Bronchial epithelial cell (primary cell): Measurements from ENCODE around the gene NECTIN4. TPM values are rescaled to one million over a fixed set of nuclear protein-coding genes. Genes with fewer than 3 reads are reported as not detected.
"Not testable (repeated sequence)": the region's sequence is repeated elsewhere in the genome, so short reads cannot be mapped to it uniquely, and the experiment has no call there.

Experiments
- DNase-seq: peaks from one replicate; pipeline ENCODE4 v3.0.0-alpha.2; 2010; ENCODE audit warnings: low read depth
- FAIRE-seq: peaks from 2 replicates; lab custom pipeline; 2011; peaks lifted over from hg19 to GRCh38; lab: Jason Lieb, UNC
- H3K27me3 ChIP-seq: 2 replicates; pipeline ENCODE4 v1.5.1; 2011; ENCODE audit warnings: low read length; ENCODE audit not compliant: control insufficient read depth, insufficient read depth
- H3K36me3 ChIP-seq: 2 replicates; pipeline ENCODE4 v1.5.1; 2011; ENCODE audit warnings: low read length; ENCODE audit not compliant: control insufficient read depth, insufficient read depth
- H3K4me3 ChIP-seq: 2 replicates; pipeline ENCODE4 v1.5.1; 2011; ENCODE audit warnings: mild to moderate bottlenecking, low read depth, low read length, control low read depth
- CTCF ChIP-seq: IDR thresholded peaks from 2 replicates; pipeline ENCODE4 v1.5.1; 2011; ENCODE audit warnings: mild to moderate bottlenecking, moderate library complexity, low read length, control low read depth, inconsistent platforms; ENCODE audit not compliant: insufficient read depth, severe bottlenecking
- total RNA-seq: library from RNA; depleted of rRNA; stranded (reverse); fragments of >200 nt; gene quantifications from 2 replicates; pipeline ENCODE4 v1.2.1, GENCODE V29; 2014

Gene NECTIN4
- total RNA-seq, 1 donor from 2014 or later = 108 TPM

DNA sequence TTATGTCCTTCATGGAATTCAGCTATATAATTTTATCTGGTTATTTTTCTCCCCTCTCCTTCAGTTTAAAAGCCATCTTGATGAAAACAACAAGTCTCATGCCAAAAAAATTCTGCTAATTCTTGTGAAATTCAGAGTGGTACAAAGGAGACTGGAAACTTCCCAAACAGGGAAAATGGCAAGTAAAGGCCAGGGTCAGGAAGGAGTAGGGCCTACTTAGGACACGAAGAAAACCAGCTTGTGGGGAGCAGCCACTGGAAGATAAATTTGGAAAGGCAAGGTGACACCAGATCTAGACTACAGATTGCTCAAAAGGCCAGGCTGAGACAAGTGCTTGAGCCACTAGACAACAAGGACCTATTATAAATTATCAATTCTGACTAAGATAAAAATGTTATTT, 56.9 kb downstream of the NECTIN4 start:
- no peaks in the 10 kb centered on the region for H3K27me3 ChIP-seq
- no peaks in the 10 kb centered on the region for H3K36me3 ChIP-seq
- no peak overlapping the region for H3K4me3 ChIP-seq
- no peak for TF ChIP-seq CTCF
- FAIRE-seq (no peak), DNase-seq (no peak)

DNA sequence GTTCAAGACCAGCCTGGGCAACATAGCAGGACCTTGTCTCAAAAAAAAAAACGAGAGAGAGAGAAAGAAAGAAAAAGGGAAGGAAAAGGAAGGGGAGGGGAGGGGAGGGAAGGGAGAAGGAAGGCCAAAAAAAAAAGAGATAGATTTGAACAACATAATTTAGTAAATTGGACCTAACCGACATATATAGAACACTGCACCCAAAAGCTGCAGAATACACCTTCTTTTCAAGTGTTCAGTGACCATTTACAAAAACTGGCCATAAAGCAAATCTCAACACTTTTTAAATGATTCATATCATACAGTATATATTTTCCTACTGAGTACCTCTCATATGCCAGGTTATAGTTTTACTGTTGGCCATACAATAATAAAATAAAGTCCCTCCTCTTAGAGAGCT, 57.5 kb downstream of the NECTIN4 start:
- no peak for TF ChIP-seq CTCF
- no peak for FAIRE-seq
- Histone ChIP-seq H3K36me3 (no peaks in the 10 kb centered on the region), H3K27me3 (no peaks in the 10 kb centered on the region), H3K4me3 (no peak overlapping the region)
- DNase-seq = no peak

GRCh38 chr1:161029466-161029865, 59.9 kb downstream of the NECTIN4 start:
- not testable (repeated sequence) for DNase-seq, FAIRE-seq, H3K4me3 ChIP-seq, H3K36me3 ChIP-seq, H3K27me3 ChIP-seq

- H3K4me3 ChIP-seq, FAIRE-seq, H3K36me3 ChIP-seq, H3K27me3 ChIP-seq: not testable (repeated sequence)
- DNase-seq = peak; percentile 77
Measured at GRCh38 chr1:161026954-161027353, 62.4 kb downstream of the NECTIN4 start.

- not testable (repeated sequence) for FAIRE-seq, H3K36me3 ChIP-seq, H3K4me3 ChIP-seq, H3K27me3 ChIP-seq
- peak; percentile 78 for DNase-seq
Measured at GRCh38 chr1:161022432-161022831, 66.9 kb downstream of the NECTIN4 start.

GRCh38 chr1:161021970-161022353, 67.4 kb downstream of the NECTIN4 start:
- DNase-seq = peak; percentile 97
- FAIRE-seq = no peak

DNA sequence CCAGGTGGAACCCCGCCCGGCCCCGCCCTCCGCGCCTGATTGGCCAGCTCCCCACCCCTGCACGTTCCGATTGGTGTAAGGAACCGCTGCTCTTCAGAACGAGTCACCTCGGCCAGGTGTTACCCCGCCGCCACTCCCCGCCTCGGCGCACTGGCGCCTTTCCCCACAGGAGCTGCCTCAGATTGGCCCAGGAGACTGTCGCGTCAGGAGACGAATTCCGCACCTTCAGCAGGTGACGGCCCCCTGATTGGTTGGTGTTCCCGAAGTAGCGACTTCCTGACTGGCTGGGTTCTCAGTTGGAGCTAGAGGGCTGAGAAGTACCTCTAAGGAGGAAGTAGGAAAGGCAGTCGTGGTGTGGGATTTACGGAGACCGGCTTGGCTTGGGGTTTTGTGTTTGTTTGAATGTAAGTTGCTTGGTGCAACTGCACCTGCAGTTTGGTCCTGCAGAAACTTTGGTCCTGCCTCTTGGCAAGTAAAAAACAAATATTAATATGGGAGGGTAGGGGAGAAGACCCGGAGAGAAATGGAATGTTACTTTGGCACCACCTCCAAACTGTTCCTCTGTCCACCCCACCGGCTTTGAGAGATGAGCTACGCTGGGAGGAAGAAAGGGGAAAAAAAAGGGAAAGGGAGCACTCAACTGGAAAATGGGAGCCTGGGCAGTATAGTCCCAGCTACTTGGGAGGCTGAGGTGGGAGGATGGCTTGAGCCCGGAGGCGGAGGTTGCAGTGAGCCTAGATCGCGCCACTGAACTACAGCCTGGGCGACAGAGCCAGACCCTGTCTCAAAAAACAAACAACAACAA, 68.0 kb downstream of the NECTIN4 start:
- Histone ChIP-seq H3K27me3 (no peaks in the 10 kb centered on the region), H3K4me3 (peak overlapping the region; percentile 80), H3K36me3 (no peaks in the 10 kb centered on the region)
- FAIRE-seq (no peak), DNase-seq (peak; percentile 99)
- TF ChIP-seq CTCF = no peak

More at GRCh38 chr1:161021970-161022353, 67.4 kb downstream of the NECTIN4 start:
- TF ChIP-seq CTCF = no peak
- Histone ChIP-seq H3K4me3 (no peak overlapping the region), H3K36me3 (no peaks in the 10 kb centered on the region), H3K27me3 (no peaks in the 10 kb centered on the region)

Other genes with a start within 250 kb of the NECTIN4 start
- gene CD244, start 226.7 kb downstream of the NECTIN4 start, total RNA-seq = under 0.01 TPM in 2 replicates
- gene ITLN1, start 204.4 kb downstream of the NECTIN4 start, total RNA-seq = not detected in 2 replicates
- gene ITLN2, start 134.7 kb downstream of the NECTIN4 start, total RNA-seq = 0.26 TPM in 1 of 2 replicates, not detected in the other
- gene F11R, start 68.4 kb downstream of the NECTIN4 start, total RNA-seq = 269 and 280 TPM in 2 replicates
- gene TSTD1, start 50.6 kb downstream of the NECTIN4 start, total RNA-seq = 55.5 and 87.1 TPM in 2 replicates
- 58.4 and 70.2 TPM in 2 replicates for gene USF1, start 43.6 kb downstream of the NECTIN4 start, total RNA-seq
- gene ARHGAP30, start 19.7 kb downstream of the NECTIN4 start, total RNA-seq = 1.3 and 3.1 TPM in 2 replicates
- gene KLHDC9, start 8.8 kb upstream of the NECTIN4 start, total RNA-seq = 1.3 and 5.0 TPM in 2 replicates
- gene PFDN2, start 28.5 kb upstream of the NECTIN4 start, total RNA-seq = 204 and 224 TPM in 2 replicates
- gene NIT1, start 28.5 kb upstream of the NECTIN4 start, total RNA-seq = 40.5 and 58.2 TPM in 2 replicates
- 26.9 and 31.9 TPM in 2 replicates for gene DEDD, start 43.1 kb upstream of the NECTIN4 start, total RNA-seq
- gene UFC1, start 64.4 kb upstream of the NECTIN4 start, total RNA-seq = 93.5 and 94.3 TPM in 2 replicates
- gene USP21, start 69.9 kb upstream of the NECTIN4 start, total RNA-seq = 3.9 and 4.7 TPM in 2 replicates
- gene PPOX, start 76.9 kb upstream of the NECTIN4 start, total RNA-seq = 10.0 and 11.0 TPM in 2 replicates
- gene B4GALT3, start 87.9 kb upstream of the NECTIN4 start, total RNA-seq = 11.5 and 12.9 TPM in 2 replicates
- under 0.01 TPM in 1 of 2 replicates, not detected in the other for gene ADAMTS4, start 109.5 kb upstream of the NECTIN4 start, total RNA-seq
- gene NDUFS2, start 112.8 kb upstream of the NECTIN4 start, total RNA-seq = 131 and 132 TPM in 2 replicates
- 0.26 TPM in 2 replicates for gene FCER1G, start 125.7 kb upstream of the NECTIN4 start, total RNA-seq
- not detected in 2 replicates for gene APOA2, start 134.1 kb upstream of the NECTIN4 start, total RNA-seq
- 7.8 and 10.8 TPM in 2 replicates for gene TOMM40L, start 136.5 kb upstream of the NECTIN4 start, total RNA-seq
- gene NR1I3, start 148.6 kb upstream of the NECTIN4 start, total RNA-seq = not detected in 2 replicates
- 0.26 and 3.5 TPM in 2 replicates for gene PCP4L1, start 169.2 kb upstream of the NECTIN4 start, total RNA-seq
- under 0.01 and 0.13 TPM in 2 replicates for gene MPZ, start 220.4 kb upstream of the NECTIN4 start, total RNA-seq
- gene SDHC, start 224.8 kb upstream of the NECTIN4 start, total RNA-seq = 14.8 and 15.0 TPM in 2 replicates